Stimulated activated CD4-positive, alpha-beta T cell treated with anti-CD3 and anti-CD28 coated beads, Interleukin-4, amount 100 ng/mL, for 48 hours (primary cell): ENCODE measurements around the gene NXPH1.

Experiments
- DNase-seq, 2 donors: peaks; one replicate each; pipeline ENCODE4 v3.0.0-alpha.2; 2020; ENCODE audit warnings: low read depth in 2 of 2

Gene NXPH1

GRCh38 chr7:8436965-8437364, 3.6 kb downstream of the NXPH1 start:
- DNase-seq, result peak; percentile 44 to 60

DNA sequence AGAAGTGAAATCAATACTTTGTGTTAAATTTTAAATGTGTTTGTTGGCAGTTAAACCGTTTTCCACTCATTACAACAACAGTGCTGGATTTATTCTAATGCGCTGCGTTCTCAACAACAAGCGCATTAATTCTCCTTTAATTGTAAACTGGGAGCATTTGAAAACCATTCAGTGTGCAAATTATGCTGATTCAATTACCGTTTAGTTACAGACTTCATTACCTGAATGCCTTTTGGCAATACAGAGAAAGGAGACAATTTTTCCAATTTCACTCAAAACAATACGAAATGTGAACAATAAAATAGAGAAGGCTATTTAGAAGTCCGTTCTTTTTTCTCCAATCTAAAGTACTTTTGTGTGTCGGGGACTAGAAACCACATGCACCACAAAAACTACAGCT, 4.2 kb downstream of the NXPH1 start:
- DNase-seq, result no peak

DNA sequence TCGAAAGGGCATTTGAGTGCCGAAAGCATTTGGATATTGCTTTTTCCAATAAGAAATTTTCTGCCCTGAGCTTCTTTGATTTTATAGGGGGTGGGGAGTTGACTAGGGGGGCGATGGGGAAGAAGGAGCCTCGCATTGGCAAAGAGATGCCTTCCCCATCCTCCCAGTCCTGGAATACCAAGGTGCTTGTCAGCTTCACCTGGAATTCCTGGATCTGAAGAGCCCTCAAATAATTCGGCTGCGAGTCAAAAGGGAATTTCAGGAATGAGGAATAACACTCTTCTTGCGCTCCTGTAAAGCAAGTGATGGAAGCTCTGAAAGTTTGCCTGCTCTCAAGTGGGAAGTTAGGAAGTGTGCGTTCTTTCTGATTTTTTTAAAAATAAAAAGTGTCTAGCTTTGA, 7.3 kb downstream of the NXPH1 start:
- no peak for DNase-seq

DNA sequence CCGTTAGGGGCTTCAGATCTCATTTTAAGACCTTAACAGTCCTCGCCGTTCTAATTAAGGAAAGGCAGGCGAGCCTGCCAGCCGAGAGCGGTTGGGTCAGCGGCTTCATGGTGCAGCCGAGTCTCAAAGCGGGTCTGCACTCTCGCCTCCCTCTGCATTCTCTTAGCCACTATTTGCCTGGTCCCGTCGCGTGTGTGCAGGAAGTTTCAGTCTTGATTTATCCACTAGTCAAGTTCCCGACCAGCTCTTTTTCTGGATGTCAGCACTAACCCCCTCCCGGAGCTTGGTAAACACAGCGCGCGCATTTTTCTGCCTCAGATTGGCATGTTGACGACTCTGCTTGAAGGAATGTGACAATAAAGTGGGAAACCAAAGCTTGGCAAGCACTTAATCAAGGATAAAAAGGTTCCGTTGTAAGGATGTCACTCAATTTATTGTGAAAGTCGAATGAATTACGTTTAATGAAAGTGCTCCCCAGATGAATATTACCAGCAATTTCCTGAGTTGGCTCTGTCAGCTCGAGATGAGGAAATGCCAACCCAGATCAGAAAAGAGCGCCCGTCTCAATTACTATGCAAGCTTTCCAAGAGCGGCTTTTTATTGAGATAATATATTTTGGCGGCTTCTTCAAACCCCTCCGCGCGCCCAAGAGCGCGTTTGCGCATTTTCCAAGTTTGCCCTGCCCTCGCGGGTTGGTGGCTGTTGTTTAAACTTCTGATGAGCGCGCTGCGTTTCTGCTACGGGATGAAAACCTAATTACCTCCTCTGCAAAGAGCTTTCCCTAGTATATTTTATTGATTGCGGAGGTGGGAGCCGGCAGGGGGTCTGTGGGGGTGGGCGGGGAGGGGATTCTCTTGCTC, 7.9 kb downstream of the NXPH1 start:
- no peak for DNase-seq

DNA sequence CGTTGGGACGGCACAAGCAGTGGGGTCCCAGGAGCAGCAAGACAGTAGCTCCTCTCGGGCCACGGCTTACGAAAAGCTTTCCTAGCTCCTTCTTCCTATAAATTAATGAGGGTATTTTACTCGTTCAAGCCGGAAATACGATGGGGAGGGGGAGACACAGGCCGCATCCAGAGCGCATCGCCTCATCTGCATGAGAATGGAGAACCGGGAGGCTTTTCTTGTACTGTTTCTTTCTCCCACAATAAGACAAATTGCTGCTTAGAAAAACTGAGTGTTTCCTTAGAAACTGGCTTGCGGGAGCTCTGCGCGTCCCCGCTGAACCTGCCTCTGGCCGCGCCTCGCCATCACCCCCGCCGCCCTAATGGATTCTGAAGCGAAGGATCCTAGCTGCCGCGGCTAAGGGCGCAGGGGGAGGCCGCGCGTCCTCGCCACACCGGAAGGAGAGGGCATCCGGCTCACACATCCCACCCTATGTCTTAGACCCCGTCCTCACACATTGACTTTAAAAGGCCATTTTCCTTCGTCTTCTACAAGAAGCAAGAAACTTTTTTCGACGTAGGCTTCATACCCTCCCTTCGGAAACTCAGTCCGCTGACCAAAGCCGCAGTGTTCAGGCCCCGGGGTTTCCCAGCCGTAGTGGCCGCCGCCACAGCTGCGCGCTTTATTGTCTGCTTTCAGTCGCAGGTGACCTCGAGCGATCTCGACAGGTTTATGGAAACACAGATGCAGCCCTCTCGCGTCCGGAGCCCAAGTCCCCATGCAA, 8.8 kb downstream of the NXPH1 start:
- no peak for DNase-seq

GRCh38 chr7:8442814-8443304, 9.4 kb downstream of the NXPH1 start:
- peak; percentile 44 to 61 for DNase-seq

DNA sequence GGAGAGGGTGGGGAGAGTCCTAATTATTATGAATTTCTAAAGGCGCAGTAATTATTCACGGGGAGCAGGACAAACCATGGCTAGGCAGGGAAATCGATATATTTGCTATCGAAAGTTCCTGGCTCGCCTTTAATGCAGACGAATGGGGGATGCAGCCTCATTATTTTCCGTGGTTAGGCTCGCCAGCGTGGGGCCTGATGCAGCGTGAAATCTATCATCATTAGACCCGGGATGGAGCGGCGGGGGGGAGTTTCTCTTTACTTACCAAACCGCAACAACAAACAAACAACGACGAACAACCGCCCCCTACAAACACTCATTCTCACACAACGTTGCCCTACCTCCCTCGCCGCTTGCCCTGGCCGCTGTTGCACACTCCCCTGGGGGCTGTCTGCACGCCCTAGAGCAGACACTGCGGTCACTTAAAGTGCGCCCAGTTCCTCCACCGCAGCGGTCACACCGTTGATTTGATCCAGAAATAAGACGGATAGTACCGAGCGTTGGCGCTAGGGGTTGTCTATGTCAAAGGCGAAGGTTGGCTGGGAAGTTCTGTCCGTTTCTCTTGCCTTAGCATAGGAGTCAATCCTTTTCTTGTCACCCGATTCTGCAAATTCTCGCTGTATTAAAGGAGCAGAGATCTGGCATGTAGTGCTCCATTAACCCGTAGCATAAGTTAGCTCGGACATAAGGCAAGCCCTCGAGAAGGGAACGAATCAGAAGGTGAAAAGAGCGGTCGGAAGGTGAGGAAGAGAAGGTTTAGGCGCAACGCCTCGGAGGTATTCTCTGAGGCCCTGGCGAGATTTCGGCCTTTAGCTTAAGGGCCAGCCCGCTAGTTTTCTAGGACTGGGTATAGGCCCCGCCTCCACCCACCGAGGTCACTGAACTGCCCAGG, 10.4 kb downstream of the NXPH1 start:
- DNase-seq, result no peak

GRCh38 chr7:8444468-8444769, 11.0 kb downstream of the NXPH1 start:
- no peak for DNase-seq

DNA sequence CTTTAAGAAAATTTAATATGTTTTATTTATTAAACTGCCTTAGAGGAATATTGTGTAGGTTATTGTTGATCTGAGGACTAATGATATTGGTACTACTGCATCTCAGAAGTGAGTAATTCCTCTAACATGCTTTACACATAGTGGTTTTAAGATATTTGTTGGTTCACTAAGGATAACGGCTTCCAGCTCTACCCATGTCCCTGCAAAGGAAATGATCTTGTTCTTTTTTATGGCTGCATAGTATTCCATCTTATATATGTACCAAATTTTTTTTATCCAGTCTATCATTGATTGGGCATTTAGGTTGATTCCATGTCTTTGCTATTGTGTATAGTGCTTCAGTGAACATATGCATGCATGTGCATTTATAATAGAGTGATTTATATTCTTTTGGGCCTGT, 20.1 kb downstream of the NXPH1 start:
- no peak for DNase-seq

- DNase-seq, result no peak
Measured at GRCh38 chr7:8455426-8455825, 22.0 kb downstream of the NXPH1 start.

DNA sequence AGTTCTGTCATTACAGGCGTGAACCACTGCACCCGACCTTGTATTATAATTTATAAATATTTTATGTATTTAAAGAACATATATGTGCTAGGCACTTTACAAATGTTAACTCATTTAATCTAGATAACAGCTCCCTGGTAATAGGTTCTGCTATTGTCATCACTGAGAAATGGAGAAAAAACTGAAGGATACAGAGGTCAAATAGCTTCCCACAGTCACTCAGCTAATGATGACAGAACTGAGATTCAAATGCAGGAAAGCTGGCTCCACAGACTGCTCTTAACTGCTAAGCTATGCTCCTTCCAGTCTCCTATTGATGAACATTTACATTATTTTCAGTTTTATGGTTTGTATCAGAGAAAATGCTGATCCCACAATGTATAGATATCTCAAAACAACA, 28.9 kb downstream of the NXPH1 start:
- DNase-seq, result no peak

- DNase-seq, result no peak
Measured at GRCh38 chr7:8465338-8465737, 31.9 kb downstream of the NXPH1 start.

DNA sequence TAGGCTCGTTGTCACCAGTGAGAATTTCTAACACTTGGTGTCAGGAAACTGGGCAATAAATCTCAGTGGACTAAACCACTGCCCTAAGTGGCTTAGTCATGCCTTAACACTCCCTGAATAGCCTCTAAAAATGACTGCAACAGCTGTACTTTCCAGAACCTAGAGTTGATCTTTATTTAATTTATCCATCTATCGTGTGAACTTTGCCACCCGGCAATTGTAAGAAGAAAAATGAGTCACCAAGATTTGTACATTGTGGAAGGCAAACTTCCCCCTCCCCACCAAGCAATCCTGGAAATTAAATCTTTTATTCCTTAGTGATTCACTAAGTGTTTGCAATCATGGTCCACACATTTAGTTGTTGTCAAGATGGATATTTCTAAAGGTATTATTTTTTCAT, 47.1 kb downstream of the NXPH1 start:
- no peak for DNase-seq

DNA sequence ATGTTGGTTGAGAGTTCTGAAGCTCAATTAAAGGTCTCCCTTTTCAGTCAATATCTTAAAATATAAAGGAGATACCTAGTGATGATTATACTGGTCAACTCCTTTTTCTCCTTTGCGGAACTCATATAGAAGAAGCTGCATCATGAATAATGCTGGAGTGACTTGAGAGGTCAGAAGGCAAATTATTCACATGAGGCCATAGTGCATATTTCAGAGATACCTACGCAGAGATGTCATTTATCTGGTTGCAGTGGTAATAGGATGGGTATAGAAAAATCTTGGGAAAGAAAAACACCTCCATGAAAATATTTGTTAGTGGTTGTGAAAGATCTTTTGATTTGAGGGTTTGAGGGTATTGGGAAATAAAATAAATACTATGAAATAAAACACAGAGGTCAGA, 47.7 kb downstream of the NXPH1 start:
- DNase-seq, result no peak

GRCh38 chr7:8481752-8482446, 48.5 kb downstream of the NXPH1 start:
- no peak for DNase-seq

DNA sequence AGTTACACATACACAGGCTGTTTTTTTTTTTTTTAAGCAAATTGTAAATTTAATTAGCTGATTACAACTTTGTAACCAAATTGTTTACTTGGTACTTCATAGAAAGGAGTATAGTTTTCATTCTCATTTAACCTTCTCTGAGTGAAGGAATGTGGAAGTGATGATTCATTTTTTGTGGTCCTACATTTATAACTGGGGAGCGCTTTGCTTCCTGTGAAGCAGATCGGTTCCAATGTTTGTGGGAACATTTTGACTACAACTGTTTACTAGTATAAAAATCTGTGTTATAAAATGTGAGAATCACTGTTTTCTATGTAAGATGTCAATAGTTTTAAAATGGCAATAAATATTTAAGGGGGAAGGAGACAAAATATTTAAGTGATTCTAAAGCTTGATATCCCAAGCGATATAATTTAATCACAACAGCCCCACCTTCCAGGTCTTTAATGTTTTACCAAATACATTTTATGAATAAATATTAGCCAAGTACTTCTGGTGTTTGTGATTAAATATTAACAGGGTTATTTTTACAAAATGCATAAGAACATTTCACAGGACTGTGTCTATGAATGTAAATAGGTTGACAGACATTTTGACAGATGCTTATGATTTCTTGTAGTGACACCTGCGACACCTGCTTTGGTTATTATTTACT, 57.1 kb downstream of the NXPH1 start:
- DNase-seq, result no peak

- DNase-seq, result no peak
Measured at GRCh38 chr7:8491106-8491505, 57.7 kb downstream of the NXPH1 start.

GRCh38 chr7:8491544-8492489, 58.4 kb downstream of the NXPH1 start:
- no peak for DNase-seq

DNA sequence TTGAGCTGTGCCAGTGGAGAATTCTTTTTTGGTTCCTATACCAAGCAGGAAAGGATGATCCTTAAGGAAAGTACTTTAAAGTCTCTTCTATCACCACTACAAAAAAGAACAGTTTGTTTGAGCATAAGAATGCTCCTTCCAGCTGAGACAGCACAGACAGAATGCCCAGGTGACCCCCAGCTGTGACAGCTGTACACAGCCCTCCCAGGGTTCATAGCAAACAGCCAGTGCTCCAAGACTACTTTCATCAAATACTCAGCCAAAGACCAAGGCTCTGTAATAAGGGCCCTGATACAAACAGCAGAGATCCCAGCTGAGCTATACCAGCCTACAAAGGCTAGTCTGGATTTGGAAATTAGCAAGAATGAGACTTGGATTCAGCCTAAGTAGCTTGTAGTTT, 65.7 kb downstream of the NXPH1 start:
- DNase-seq, result no peak

- DNase-seq, result no peak
Measured at GRCh38 chr7:8500286-8500685, 66.9 kb downstream of the NXPH1 start.
